Measurements from ENCODE around the gene TOX2. TPM values are rescaled to one million over a fixed set of nuclear protein-coding genes. Genes with fewer than 3 reads are reported as not detected.

TOX2 gene
- total RNA-seq, 5 donors from 2014 or later (not counting 1 experiment from before 2014, with no cell fraction given): 0.38 to 3.0 (median 1.6) TPM

GRCh38 chr20:43919686-43920403, 5.2 kb downstream of the TOX2 start:
- H3K9me3 Mint-ChIP-seq: no peaks in the 10 kb centered on the region
- H3K27me3 ChIP-seq (replicated peaks in 1 of 2; ENCODE audit: control insufficient read depth in 2 of 2, extremely low read depth in 1 of 2, insufficient read depth in 2 of 2, low read length in 1 of 2): peaks cover 0 to 61% of the 10 kb centered on the region in 2 experiments
- H3K36me3 Mint-ChIP-seq: no peaks in the 10 kb centered on the region
- DNase-seq (no peak), ATAC-seq (replicated peaks in 1 of 4) (no peak)
- H3K4me1 ChIP-seq (ENCODE audit: control insufficient read depth in 1 of 2, extremely low read depth in 1 of 2, insufficient read depth in 2 of 2, low read length in 2 of 2): peaks cover 28 to 56% of the 10 kb centered on the region in 2 experiments
- H3K9me3 ChIP-seq: no peaks in the 10 kb centered on the region
- ChIA-PET CTCF (no interaction called here), POLR2A (interaction anchor here in 1 of 2 donors (0.7 kb wide), 1 partner anchor 11 kb away, joined by 3 read pairs; no protein-coding TSS in a partner anchor)
- no peak overlapping the region for H3K27ac ChIP-seq (ENCODE audit: low read length)
- WGBS (ENCODE audit: insufficient coverage): 95% methylated on average over 3 of the region's 6 CpGs
- H3K36me3 ChIP-seq (ENCODE audit: control insufficient read depth in 2 of 2, extremely low read depth in 1 of 2, insufficient read depth in 1 of 2, low read length in 1 of 2): no peaks in the 10 kb centered on the region
- peak overlapping the region in 1 of 2 donors; percentile 20 for H3K27ac Mint-ChIP-seq
- no peak overlapping the region for H3K4me3 ChIP-seq (ENCODE audit: control insufficient read depth in 1 of 2, extremely low read depth in 1 of 2, low read length in 1 of 2)
- peaks cover 42 to 52% (median 49%) of the 10 kb centered on the region in 3 donors for H3K4me1 Mint-ChIP-seq
- H3K4me3 Mint-ChIP-seq: no peak overlapping the region
- H3K27me3 Mint-ChIP-seq: peaks cover 35 to 42% of the 10 kb centered on the region in 2 donors

- H3K36me3 ChIP-seq (ENCODE audit: control insufficient read depth in 2 of 2, extremely low read depth in 1 of 2, insufficient read depth in 1 of 2, low read length in 1 of 2): no peaks in the 10 kb centered on the region
- no peaks in the 10 kb centered on the region for H3K36me3 Mint-ChIP-seq
- no peak overlapping the region for H3K27ac ChIP-seq (ENCODE audit: low read length)
- H3K9me3 ChIP-seq: no peaks in the 10 kb centered on the region
- H3K4me1 Mint-ChIP-seq: peaks cover 43 to 53% (median 52%) of the 10 kb centered on the region in 3 donors
- no peak overlapping the region for H3K27ac Mint-ChIP-seq
- no peak overlapping the region for H3K4me3 ChIP-seq (ENCODE audit: control insufficient read depth in 1 of 2, extremely low read depth in 1 of 2, low read length in 1 of 2)
- peaks cover 0 to 57% of the 10 kb centered on the region in 2 experiments for H3K27me3 ChIP-seq (replicated peaks in 1 of 2; ENCODE audit: control insufficient read depth in 2 of 2, extremely low read depth in 1 of 2, insufficient read depth in 2 of 2, low read length in 1 of 2)
- H3K4me1 ChIP-seq (ENCODE audit: control insufficient read depth in 1 of 2, extremely low read depth in 1 of 2, insufficient read depth in 2 of 2, low read length in 2 of 2): peaks cover 34 to 55% of the 10 kb centered on the region in 2 experiments
- DNase-seq (no peak), ATAC-seq (replicated peaks in 1 of 4) (no peak)
- no peaks in the 10 kb centered on the region for H3K9me3 Mint-ChIP-seq
- ChIA-PET CTCF (no interaction called here), POLR2A (interaction anchor here in 1 of 2 donors (0.7 kb wide), 1 partner anchor 15 kb away, joined by 3 read pairs; no protein-coding TSS in a partner anchor)
- peaks cover 28 to 36% of the 10 kb centered on the region in 2 donors for H3K27me3 Mint-ChIP-seq
- no peak overlapping the region for H3K4me3 Mint-ChIP-seq
- 97% methylated on average over 4 of the region's 4 CpGs for WGBS (ENCODE audit: insufficient coverage)
Measured at GRCh38 chr20:43920797-43921196, 6.1 kb downstream of the TOX2 start.

GRCh38 chr20:43921227-43921780, 6.7 kb downstream of the TOX2 start:
- ATAC-seq (replicated peaks in 1 of 4) (no peak), DNase-seq (no peak)
- H3K4me1 ChIP-seq (ENCODE audit: control insufficient read depth in 1 of 2, extremely low read depth in 1 of 2, insufficient read depth in 2 of 2, low read length in 2 of 2): peaks cover 39 to 55% of the 10 kb centered on the region in 2 experiments
- Mint-ChIP-seq H3K4me1 (peaks cover 45 to 56% (median 55%) of the 10 kb centered on the region in 3 donors), H3K27me3 (peaks cover 26 to 34% of the 10 kb centered on the region in 2 donors), H3K36me3 (no peaks in the 10 kb centered on the region), H3K9me3 (no peaks in the 10 kb centered on the region), H3K4me3 (peak overlapping the region in 1 of 3 donors; percentile 32), H3K27ac (no peak overlapping the region)
- POLR2A ChIA-PET: interaction anchor here in 1 of 2 donors (0.7 kb wide), 1 partner anchor 14 kb away, joined by 3 read pairs; no protein-coding TSS in a partner anchor
- peaks cover 0 to 51% of the 10 kb centered on the region in 2 experiments for H3K27me3 ChIP-seq (replicated peaks in 1 of 2; ENCODE audit: control insufficient read depth in 2 of 2, extremely low read depth in 1 of 2, insufficient read depth in 2 of 2, low read length in 1 of 2)
- WGBS (ENCODE audit: insufficient coverage): 33% methylated on average over 2 of the region's 2 CpGs
- H3K9me3 ChIP-seq: no peaks in the 10 kb centered on the region
- H3K27ac ChIP-seq (ENCODE audit: low read length): no peak overlapping the region
- H3K36me3 ChIP-seq (ENCODE audit: control insufficient read depth in 2 of 2, extremely low read depth in 1 of 2, insufficient read depth in 1 of 2, low read length in 1 of 2): no peaks in the 10 kb centered on the region
- H3K4me3 ChIP-seq (ENCODE audit: control insufficient read depth in 1 of 2, extremely low read depth in 1 of 2, low read length in 1 of 2): no peak overlapping the region
- CTCF ChIA-PET: no interaction called here

GRCh38 chr20:43922614-43923013, 8.0 kb downstream of the TOX2 start:
- Histone ChIP-seq H3K4me3 (ENCODE audit: control insufficient read depth in 1 of 2, extremely low read depth in 1 of 2, low read length in 1 of 2) (no peak overlapping the region), H3K27ac (ENCODE audit: low read length) (no peak overlapping the region), H3K9me3 (no peaks in the 10 kb centered on the region), H3K4me1 (ENCODE audit: control insufficient read depth in 1 of 2, extremely low read depth in 1 of 2, insufficient read depth in 2 of 2, low read length in 2 of 2) (peaks cover 51 to 52% of the 10 kb centered on the region in 2 experiments), H3K27me3 (replicated peaks in 1 of 2; ENCODE audit: control insufficient read depth in 2 of 2, extremely low read depth in 1 of 2, insufficient read depth in 2 of 2, low read length in 1 of 2) (peaks cover 0 to 42% of the 10 kb centered on the region in 2 experiments), H3K36me3 (ENCODE audit: control insufficient read depth in 2 of 2, extremely low read depth in 1 of 2, insufficient read depth in 1 of 2, low read length in 1 of 2) (no peaks in the 10 kb centered on the region)
- POLR2A ChIA-PET: no interaction called here
- no peaks in the 10 kb centered on the region for H3K9me3 Mint-ChIP-seq
- no peak overlapping the region for H3K27ac Mint-ChIP-seq
- ATAC-seq (replicated peaks in 1 of 4) (no peak), DNase-seq (no peak)
- CTCF ChIA-PET: no interaction called here
- H3K36me3 Mint-ChIP-seq: no peaks in the 10 kb centered on the region
- 92% methylated on average over 1 of the region's 2 CpGs for WGBS (ENCODE audit: insufficient coverage)
- H3K4me1 Mint-ChIP-seq: peaks cover 50 to 59% (median 55%) of the 10 kb centered on the region in 3 donors
- peaks cover 17 to 21% of the 10 kb centered on the region in 2 donors for H3K27me3 Mint-ChIP-seq
- H3K4me3 Mint-ChIP-seq: no peak overlapping the region

GRCh38 chr20:43923322-43923721, 8.7 kb downstream of the TOX2 start:
- Histone ChIP-seq H3K36me3 (ENCODE audit: control insufficient read depth in 2 of 2, extremely low read depth in 1 of 2, insufficient read depth in 1 of 2, low read length in 1 of 2) (no peaks in the 10 kb centered on the region), H3K27me3 (replicated peaks in 1 of 2; ENCODE audit: control insufficient read depth in 2 of 2, extremely low read depth in 1 of 2, insufficient read depth in 2 of 2, low read length in 1 of 2) (peaks cover 0 to 39% of the 10 kb centered on the region in 2 experiments), H3K9me3 (no peaks in the 10 kb centered on the region), H3K27ac (ENCODE audit: low read length) (no peak overlapping the region), H3K4me1 (ENCODE audit: control insufficient read depth in 1 of 2, extremely low read depth in 1 of 2, insufficient read depth in 2 of 2, low read length in 2 of 2) (peaks cover 52 to 55% of the 10 kb centered on the region in 2 experiments), H3K4me3 (ENCODE audit: control insufficient read depth in 1 of 2, extremely low read depth in 1 of 2, low read length in 1 of 2) (no peak overlapping the region)
- ChIA-PET CTCF (interaction anchor here in 1 of 2 donors (0.5 kb wide), 1 partner anchor 763 kb away, joined by 3 read pairs; no protein-coding TSS in a partner anchor), POLR2A (no interaction called here)
- Mint-ChIP-seq H3K36me3 (no peaks in the 10 kb centered on the region), H3K27me3 (peaks cover 17 to 20% of the 10 kb centered on the region in 2 donors), H3K4me3 (peak overlapping the region in 1 of 3 donors; percentile 37), H3K9me3 (no peaks in the 10 kb centered on the region), H3K27ac (no peak overlapping the region), H3K4me1 (peaks cover 50 to 63% (median 61%) of the 10 kb centered on the region in 3 donors)
- ATAC-seq (replicated peaks in 1 of 4) (no peak), DNase-seq (no peak)
- WGBS (ENCODE audit: insufficient coverage): 81% methylated on average over 3 of the region's 3 CpGs

- ChIA-PET POLR2A (no interaction called here), CTCF (interaction anchor here in 1 of 2 donors (0.5 kb wide), 1 partner anchor 762 kb away, joined by 3 read pairs; no protein-coding TSS in a partner anchor)
- ATAC-seq (replicated peaks in 1 of 4) (no peak), DNase-seq (no peak)
- H3K9me3 Mint-ChIP-seq: no peaks in the 10 kb centered on the region
- H3K36me3 ChIP-seq (ENCODE audit: control insufficient read depth in 2 of 2, extremely low read depth in 1 of 2, insufficient read depth in 1 of 2, low read length in 1 of 2): no peaks in the 10 kb centered on the region
- H3K4me1 Mint-ChIP-seq: peaks cover 50 to 63% (median 61%) of the 10 kb centered on the region in 3 donors
- H3K4me3 ChIP-seq (ENCODE audit: control insufficient read depth in 1 of 2, extremely low read depth in 1 of 2, low read length in 1 of 2): no peak overlapping the region
- WGBS (ENCODE audit: insufficient coverage): 91% methylated on average over 4 of the region's 4 CpGs
- H3K36me3 Mint-ChIP-seq: no peaks in the 10 kb centered on the region
- H3K27me3 ChIP-seq (replicated peaks in 1 of 2; ENCODE audit: control insufficient read depth in 2 of 2, extremely low read depth in 1 of 2, insufficient read depth in 2 of 2, low read length in 1 of 2): peaks cover 0 to 40% of the 10 kb centered on the region in 2 experiments
- no peak overlapping the region for H3K27ac ChIP-seq (ENCODE audit: low read length)
- no peak overlapping the region for H3K4me3 Mint-ChIP-seq
- H3K27ac Mint-ChIP-seq: no peak overlapping the region
- no peaks in the 10 kb centered on the region for H3K9me3 ChIP-seq
- peaks cover 52 to 55% of the 10 kb centered on the region in 2 experiments for H3K4me1 ChIP-seq (ENCODE audit: control insufficient read depth in 1 of 2, extremely low read depth in 1 of 2, insufficient read depth in 2 of 2, low read length in 2 of 2)
- H3K27me3 Mint-ChIP-seq: peaks cover 17 to 20% of the 10 kb centered on the region in 2 donors
Measured at GRCh38 chr20:43923917-43924316, 9.3 kb downstream of the TOX2 start.
